ENCODE results near the gene CBS.
"Not testable (repeated sequence)": the region's sequence is repeated elsewhere in the genome, so short reads cannot be mapped to it uniquely, and the experiment has no call there.

The CBS gene

DNA sequence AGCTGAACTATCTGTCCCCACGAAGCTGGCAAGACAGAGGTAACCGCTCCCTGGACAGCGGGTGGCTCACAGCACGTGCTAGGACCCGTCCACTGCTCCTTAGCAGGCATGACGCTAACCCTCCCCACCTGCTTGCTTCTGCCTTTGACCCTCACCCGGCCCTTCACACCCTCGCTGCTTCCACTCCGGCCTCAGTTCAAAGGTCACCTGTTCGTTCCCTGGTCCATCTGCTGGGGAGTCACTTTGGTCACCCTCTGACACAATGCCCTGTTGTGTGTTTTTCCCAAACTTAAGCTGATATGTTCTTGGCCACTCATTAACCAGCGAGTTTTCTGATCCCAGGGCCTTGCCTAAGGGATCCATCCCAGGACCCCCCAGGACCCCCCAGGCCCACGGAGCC, 7.6 kb downstream of the CBS start:
- DNase-seq (ENCODE audit: low spot score) = not testable (repeated sequence)

DNA sequence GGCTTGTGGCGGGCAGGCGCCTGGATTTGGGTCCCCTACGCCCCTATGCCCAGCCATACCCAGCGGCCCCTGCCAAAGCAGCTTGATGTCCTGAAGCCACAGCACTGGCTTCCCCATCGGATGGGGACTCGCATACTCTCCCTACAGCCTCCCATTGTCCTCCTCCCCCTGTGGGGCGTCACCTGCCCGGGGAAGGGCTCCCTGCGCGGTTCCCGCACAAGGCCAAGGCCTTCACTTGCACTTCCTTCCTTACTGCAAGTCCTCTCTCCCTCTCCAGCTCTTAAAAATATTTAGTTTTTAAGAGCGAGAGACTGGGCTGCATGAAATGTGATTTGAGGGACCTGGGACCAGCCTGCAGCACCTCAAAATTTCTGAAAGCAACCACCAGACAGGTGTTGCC, 8.9 kb downstream of the CBS start:
- DNase-seq (ENCODE audit: low spot score) = not testable (repeated sequence)

DNA sequence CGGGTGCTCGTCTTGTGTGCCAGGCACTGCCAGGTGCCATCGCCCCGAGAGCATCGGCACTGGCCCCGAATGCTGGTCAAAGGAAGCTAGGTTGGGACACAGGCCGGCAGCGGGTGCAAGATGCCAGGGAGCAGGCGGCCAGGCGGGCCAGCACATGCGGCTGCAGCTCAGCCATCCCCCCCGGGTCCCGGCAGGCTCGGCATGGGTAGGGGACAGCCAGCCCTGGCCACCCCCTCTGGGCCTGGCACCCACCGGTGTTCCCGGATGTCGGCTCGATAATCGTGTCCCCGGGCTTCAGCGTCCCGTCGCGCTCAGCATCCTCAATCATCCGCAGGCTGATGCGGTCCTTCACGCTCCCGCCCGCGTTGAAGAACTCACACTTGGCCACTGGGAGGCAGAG, 9.6 kb downstream of the CBS start:
- not testable (repeated sequence) for DNase-seq (ENCODE audit: low spot score)

DNA sequence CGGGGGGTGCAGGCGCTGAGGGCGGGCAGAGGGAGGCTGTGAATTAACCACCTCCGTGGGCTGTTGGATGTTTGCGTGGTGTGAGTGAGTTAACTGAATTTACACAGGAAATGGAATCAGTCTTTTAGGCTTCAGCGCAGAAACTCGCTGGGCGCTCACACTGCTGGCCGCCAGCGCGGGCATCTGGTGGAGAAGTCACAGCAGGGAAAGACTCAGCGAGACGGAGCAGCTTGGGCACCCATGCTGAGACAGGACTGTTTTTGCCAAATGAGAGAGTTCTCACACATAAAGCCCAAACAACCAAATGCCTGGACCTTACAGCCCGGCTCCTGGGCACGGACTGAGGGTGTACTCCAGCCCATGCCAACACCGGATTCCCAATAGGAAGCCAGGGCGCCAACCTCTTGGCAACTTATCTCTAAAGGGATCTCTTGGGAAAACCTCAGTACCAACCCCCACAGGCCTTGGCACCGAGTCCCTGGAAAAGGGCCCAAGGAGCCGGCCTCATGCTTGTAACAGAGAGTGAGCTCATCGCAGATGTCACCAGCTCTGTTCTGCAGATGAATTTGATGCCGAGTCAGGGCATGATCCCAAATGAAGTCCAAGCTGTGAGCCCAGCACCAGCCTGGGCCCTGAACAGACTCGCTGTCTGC, 11.2 kb downstream of the CBS start:
- DNase-seq (ENCODE audit: low spot score) = not testable (repeated sequence)

DNA sequence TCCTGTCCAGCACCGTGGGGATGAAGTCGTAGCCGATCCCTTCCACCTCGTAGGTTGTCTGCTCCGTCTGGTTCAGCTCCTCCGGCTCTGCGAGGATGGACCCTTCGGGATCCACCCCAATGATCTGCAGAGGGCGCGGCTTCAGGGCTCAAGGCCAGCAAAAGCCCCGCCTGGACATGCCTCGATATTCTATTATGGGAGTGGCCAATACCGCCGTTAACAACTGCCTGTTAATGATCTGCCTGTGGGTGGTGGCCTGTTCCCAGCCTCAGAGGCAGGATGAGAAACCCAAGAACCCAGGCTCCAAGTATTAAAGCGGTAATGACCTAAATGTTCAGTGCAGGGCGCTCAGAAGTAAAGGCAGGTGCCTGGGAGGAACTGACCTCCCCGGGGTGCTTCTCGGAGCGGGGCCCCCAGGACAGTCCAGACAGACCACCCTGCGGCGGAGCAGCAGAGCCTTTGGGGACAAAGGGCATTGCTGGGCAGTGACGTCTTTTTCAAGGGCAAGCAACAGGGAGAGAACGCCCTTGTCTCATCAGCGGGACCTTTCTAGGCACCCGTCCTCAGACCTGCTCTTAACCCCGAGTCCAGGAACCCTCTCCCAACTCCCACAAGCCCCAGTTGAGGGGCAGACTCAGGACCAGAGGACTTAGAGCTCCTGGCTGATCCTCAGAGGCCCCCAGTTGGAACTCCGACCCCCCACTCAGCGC, 12.5 kb downstream of the CBS start:
- DNase-seq (ENCODE audit: low spot score) = not testable (repeated sequence)

DNA sequence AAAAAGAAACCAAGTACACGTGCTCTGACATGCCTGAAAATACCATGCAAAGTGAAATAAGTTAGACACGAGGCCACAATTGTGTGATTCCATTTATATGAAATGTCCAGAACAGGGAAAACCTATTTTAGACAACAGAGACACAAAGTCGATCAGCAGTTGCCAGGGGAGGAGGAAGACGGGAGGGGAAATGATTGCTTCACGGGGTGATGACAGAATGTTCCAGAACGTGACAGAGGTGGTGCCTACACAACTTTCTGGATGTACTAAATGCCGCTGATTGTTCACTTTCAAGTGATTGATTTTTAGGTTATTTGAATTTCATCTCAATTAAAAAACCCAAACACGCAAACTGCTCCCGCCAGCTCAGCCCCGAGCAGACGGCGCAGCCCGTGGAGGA, 22.5 kb downstream of the CBS start:
- not testable (repeated sequence) for DNase-seq (ENCODE audit: low spot score)

DNA sequence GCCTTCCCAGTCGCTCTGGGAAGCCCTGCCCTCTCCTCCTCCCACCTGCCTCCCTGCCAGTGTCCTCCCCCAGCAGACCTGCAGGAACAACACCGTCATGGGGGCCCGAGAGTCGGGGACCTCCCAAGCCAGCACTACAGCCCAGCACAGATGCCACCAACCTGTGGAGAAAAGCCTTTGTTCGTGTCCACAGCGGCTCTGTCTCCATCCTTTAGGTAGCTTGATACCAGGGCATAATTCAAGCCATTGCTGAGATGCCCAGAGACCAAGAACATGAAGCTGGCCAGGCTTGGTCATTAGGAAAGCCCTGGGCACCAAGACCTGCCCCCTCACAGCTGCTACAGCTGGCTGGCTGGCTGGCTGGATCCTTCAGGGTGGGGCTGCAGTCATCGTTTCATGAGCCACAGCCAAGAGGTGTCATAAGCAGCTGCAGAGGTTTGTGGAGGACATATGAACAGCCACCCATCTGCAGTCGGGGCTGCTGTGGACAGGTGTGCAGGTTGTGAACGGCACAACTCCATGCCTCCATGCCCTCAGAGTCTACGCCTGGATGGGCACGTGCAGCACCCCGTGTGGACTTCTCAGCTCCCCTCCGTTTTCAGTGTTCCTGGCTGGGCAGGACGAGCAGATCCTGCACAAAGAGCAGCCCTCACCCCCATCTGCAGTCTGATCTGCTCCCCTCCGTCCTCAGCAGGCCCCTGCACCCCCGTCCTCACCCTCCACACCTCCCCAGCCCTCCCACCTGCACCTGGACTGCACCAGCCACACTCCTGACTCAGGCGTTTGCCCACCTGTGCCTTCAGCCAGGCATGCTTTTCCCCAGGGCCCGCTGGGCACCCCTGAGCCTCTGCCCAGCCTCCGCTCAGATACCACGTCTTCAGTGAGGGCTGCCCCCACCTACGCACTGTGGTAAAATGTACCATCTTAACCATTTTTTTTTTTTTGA, 29.5 kb downstream of the CBS start:
- not testable (repeated sequence) for DNase-seq (ENCODE audit: low spot score)

DNA sequence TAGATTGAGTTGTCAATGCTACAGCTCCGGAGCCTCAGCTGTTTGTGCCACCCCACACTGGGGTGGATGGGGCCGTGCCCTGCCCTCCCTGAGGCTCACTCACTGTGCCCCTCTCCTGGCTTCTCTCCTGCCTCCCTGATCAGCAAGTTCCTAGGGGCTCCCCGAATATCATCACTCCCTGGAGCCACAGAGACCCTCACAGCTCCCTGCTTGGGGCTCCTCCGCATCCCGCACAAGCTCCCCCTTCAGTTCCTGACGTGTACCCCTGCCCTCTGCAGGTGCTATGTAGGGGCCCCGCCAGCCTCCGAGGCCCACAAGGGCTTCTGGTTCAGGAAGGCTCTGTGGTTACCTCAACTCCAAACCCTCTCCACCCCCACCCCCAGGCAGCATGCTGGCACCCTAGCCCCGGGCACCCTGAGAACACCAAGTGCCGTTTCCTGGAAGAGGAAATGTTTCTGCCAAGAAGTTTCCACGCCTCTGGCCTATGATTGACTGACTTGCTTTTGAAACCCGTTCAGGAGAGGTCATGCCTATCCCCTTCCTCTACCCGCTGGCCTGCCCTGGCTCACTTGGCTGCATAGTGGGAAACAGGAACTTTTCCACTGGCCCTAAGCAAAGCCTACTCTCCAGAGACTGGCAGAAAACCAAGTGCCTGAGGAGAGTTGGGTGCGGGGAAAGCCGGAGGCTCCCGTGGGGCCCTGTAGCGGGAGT, 30.3 kb downstream of the CBS start:
- DNase-seq (ENCODE audit: low spot score) = not testable (repeated sequence)

DNA sequence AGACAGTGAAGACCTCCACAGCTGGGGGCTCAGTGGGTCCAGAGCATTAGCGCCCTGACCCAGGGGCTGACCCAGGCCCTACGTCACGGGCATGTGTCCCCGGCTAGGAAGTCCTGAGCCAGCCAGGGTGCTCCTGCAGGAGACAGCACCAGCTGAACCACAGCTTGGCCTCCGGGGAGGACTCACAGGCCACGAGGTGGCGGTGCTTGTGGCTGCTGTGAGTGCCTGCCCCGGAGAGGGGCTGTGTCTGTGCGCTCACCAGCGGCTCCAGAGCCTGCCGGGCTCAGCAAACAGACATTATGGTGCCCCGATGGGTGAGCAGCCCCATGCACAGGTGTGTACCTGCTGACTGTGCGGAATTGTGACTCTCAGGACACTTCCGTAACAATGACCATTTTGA, 31.1 kb downstream of the CBS start:
- DNase-seq (ENCODE audit: low spot score) = not testable (repeated sequence)

DNA sequence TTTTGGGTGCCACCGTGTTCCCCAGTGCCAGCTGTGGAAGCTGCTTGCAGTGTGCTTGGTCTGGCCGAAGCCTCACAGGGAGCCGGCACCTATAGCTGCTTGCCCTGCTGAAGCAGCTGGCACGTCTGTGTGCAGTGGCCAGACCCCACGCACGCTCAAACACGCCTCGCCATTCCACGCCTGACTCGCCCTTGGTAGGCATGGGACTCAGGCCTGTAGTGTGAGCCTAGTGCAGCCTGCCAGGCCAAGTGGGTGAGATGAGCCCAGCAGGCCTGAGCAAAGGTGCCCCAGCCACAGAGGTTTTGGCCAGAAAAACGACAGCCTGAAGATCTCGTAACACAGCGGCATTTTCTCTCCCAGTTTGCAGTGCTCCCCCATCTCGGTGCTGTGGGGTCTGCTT, 32.3 kb downstream of the CBS start:
- DNase-seq (ENCODE audit: low spot score) = not testable (repeated sequence)

DNA sequence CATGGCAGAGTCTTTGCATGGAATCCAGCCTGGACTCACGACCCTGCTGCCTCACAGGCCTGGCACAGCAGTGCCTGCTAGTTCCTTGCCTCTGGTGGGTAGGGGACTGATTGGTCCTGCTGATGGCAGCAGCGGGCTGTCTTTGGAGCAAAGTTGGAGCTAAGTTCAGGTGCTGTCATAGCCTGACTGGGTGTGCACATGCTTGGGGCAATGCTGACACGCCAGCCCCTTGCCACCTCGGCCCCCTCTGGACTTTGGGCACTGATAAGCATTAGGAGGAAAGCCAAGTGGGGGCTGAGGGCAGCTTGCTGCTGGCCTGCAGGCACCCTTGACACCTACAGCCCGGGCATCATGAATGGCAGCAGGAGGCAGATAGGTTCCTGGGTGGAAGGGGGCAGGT, 33.5 kb downstream of the CBS start:
- not testable (repeated sequence) for DNase-seq (ENCODE audit: low spot score)

DNA sequence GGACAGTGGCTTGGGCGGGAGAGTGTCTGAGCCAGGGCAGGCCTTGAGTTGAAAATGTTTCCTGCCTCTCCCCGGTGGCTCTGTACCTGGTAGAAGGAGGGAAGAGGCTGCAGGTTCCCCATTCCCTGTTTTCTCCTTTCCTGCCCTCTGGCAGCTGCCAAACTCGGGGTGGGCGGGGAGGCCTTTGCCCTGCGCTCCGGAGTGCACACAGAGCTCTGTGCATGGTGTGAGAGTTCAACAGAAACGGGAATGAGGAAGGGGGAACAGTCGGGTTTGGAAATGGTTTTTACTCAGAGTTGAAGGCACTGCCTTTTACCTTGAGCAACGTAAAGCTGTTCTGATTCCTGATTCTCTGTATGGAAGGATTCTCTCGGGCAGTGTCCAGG, 37.0 kb downstream of the CBS start:
- DNase-seq (ENCODE audit: low spot score) = not testable (repeated sequence)

DNA sequence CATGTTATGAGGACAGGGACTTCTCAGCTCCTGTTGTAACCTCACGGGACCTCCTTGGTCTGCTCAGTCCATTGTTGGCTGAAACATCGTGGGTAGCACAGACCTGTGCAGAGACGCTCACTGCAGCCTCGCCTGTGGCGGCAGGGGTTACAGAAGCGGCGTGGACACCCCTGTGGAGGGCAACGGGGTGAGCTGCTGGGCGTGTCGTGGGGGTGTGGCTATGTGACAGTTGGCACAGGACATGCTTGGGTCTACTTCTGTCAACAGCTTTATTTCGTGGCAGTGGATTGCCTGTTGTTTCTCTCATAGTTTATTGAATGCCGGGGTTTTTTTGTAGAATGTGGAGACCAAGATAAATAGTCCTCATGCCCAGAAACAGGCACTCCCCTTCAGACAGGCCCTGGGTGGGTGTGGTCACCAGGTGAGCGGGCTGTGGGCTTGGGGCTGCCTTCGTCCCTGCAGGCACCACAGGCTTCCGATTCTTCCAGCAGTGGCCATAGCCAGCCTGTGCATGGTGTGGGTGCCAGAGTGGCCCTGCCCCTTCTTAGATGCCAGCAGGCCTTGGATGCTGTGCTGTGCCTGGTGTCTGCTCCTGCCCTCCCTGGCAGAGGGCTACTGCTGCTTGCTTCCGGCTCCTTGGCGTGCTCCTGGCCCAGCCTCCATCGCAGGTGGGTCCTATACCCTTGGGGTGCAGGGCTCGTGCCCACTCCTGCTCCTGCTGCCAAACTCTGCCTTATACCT, 37.5 kb downstream of the CBS start:
- DNase-seq (ENCODE audit: low spot score) = not testable (repeated sequence)

DNA sequence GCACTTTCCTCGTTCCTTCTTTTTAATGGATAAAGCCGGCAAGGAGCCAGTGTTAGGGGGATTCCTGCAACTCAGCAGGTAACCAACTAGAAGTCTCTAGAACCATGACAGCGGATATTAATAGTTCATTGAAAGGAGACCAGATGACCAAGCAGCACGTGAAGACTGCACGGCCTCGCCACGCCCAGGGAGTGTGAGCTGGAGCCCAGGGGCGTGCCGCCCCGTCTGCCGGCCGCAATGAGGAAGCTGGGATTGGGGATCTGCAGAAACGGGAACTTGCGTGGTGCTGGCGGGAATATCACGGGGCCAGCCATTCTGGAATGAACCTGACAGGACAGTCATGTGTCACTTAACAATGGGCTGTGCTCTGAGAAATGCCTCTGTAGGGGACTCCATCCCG, 38.7 kb downstream of the CBS start:
- not testable (repeated sequence) for DNase-seq (ENCODE audit: low spot score)

DNA sequence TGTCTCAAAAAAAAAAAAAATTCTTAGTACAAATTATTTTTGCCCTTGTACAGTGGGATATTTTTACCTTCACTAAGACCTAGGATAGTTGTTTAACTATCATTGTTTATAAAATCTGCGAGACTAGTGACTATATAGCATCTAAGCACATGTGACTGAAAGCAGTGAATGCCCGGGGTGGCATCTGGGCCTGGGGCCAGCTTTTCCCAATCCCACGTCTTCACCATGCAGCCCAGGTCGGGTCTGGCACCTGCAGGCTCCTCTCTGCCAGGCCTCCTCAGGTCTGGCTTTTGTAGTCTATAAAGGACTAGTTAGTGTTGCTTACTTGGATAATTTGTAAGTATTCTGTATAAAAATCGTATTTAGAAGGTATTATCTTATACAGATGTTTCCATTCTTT, 40.8 kb downstream of the CBS start:
- TF ChIP-seq, protein P1, sequence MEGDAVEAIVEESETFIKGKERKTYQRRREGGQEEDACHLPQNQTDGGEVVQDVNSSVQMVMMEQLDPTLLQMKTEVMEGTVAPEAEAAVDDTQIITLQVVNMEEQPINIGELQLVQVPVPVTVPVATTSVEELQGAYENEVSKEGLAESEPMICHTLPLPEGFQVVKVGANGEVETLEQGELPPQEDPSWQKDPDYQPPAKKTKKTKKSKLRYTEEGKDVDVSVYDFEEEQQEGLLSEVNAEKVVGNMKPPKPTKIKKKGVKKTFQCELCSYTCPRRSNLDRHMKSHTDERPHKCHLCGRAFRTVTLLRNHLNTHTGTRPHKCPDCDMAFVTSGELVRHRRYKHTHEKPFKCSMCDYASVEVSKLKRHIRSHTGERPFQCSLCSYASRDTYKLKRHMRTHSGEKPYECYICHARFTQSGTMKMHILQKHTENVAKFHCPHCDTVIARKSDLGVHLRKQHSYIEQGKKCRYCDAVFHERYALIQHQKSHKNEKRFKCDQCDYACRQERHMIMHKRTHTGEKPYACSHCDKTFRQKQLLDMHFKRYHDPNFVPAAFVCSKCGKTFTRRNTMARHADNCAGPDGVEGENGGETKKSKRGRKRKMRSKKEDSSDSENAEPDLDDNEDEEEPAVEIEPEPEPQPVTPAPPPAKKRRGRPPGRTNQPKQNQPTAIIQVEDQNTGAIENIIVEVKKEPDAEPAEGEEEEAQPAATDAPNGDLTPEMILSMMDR (IDR thresholded peaks at IDR 0.05; ENCODE audit: extremely low read depth, missing control alignments) = no peak
- DNase-seq (ENCODE audit: low spot score) = no peak
